ENCODE results near the gene CACNA1B.

GRCh38 chr9:138096519-138096845, 218.9 kb downstream of the CACNA1B start:
- no peak for TF ChIP-seq BCLAF1 (IDR thresholded peaks at IDR 0.05)
- no peak for TF ChIP-seq CENPX (CRISPR knock-in tag; IDR thresholded peaks at IDR 0.05)
- no peak for TF ChIP-seq BRCA1 (CRISPR knock-in tag; IDR thresholded peaks at IDR 0.05)
- TF ChIP-seq ZNF558 (CRISPR knock-in tag; IDR thresholded peaks at IDR 0.05; ENCODE audit: borderline replicate concordance) = no peak
- TF ChIP-seq POLR2A (IDR thresholded peaks at IDR 0.05; ENCODE audit: insufficient read depth in 1 of 2, low read depth in 2 of 2, low read length in 2 of 2) = no peak
- no peak for TF ChIP-seq HMGA1 (CRISPR knock-in tag; conservative IDR thresholded peaks at IDR 0.05)
- TF ChIP-seq NR3C1 (CRISPR knock-in tag; IDR thresholded peaks at IDR 0.05) = no peak
- no peak for TF ChIP-seq HDAC2 (CRISPR knock-in tag; IDR thresholded peaks at IDR 0.05)

Measured in HepG2 (cell line).